Measurements from ENCODE around the gene AP4M1.

GRCh38 chr7:100130608-100131453, 29.4 kb downstream of the AP4M1 start:
- TF ChIP-seq EZH2 (IDR thresholded peaks at IDR 0.05; ENCODE audit: insufficient read depth, poor library complexity, severe bottlenecking) (no peak), EZH2phosphoT487 (IDR thresholded peaks at IDR 0.05; ENCODE audit: insufficient read depth, low read depth) (no peak)
